HG02885 (cell line): Measurements from ENCODE around the gene ZWILCH.
"Not testable (repeated sequence)": the region's sequence is repeated elsewhere in the genome, so short reads cannot be mapped to it uniquely, and the experiment has no call there.

Experiments
- ATAC-seq: cut with Tn5 transposase; IDR thresholded peaks from one replicate; pipeline ENCODE4 v1.9.1; 2021; ENCODE audit warnings: mild to moderate bottlenecking; ENCODE audit not compliant: unreplicated experiment, poor library complexity

ZWILCH gene

GRCh38 chr15:66504563-66505429 is at the start of gene ZWILCH, which contains the start of gene RPL4:
ZWILCH (plus strand) TSS chr15:66505326; CDS start chr15:66505339, 13 bp downstream.
RPL4 (minus strand) TSS chr15:66504855; CDS start chr15:66504790, 65 bp downstream.
- ATAC-seq: peak; percentile 75

GRCh38 chr15:66456211-66456610 is 48.9 kb upstream of the ZWILCH start:
- ATAC-seq: no peak

- no peak for ATAC-seq
These were observed 45.1 kb upstream of the ZWILCH start for GRCh38 chr15:66459818-66460615.

GRCh38 chr15:66461294-66461693 is 43.8 kb upstream of the ZWILCH start:
- ATAC-seq: not testable (repeated sequence)

- no peak for ATAC-seq
These were observed 43.2 kb upstream of the ZWILCH start for GRCh38 chr15:66461917-66462316.

- ATAC-seq: no peak
These were observed 42.5 kb upstream of the ZWILCH start for GRCh38 chr15:66462627-66463026.

- not testable (repeated sequence) for ATAC-seq
These were observed 39.8 kb upstream of the ZWILCH start for GRCh38 chr15:66465294-66465693.

- not testable (repeated sequence) for ATAC-seq
These were observed 37.7 kb upstream of the ZWILCH start for GRCh38 chr15:66467162-66468040.

- ATAC-seq: not testable (repeated sequence)
These were observed 34.3 kb upstream of the ZWILCH start for GRCh38 chr15:66470825-66471224.

GRCh38 chr15:66472176-66472999 is 32.7 kb upstream of the ZWILCH start:
- ATAC-seq: peak; percentile 76

- no peak for ATAC-seq
These were observed 31.0 kb upstream of the ZWILCH start for GRCh38 chr15:66474135-66474534.

GRCh38 chr15:66474963-66475362 is 30.2 kb upstream of the ZWILCH start:
- no peak for ATAC-seq

GRCh38 chr15:66476535-66476934 is 28.6 kb upstream of the ZWILCH start:
- no peak for ATAC-seq

GRCh38 chr15:66477011-66477410 is 28.1 kb upstream of the ZWILCH start:
- no peak for ATAC-seq

- no peak for ATAC-seq
These were observed 24.9 kb upstream of the ZWILCH start for GRCh38 chr15:66480267-66480666.

- no peak for ATAC-seq
These were observed 23.8 kb upstream of the ZWILCH start for GRCh38 chr15:66481107-66481856.

GRCh38 chr15:66482539-66482938 is 22.6 kb upstream of the ZWILCH start:
- ATAC-seq: no peak

- no peak for ATAC-seq
These were observed 22.0 kb upstream of the ZWILCH start for GRCh38 chr15:66483131-66483566.
